GM10847 (cell line): ENCODE results near the gene AP2M1.
A peak's percentile ranks its signal among the peaks of the same experiment; 100 is the strongest.

Experiments used
- POLR2A ChIP-seq: IDR thresholded peaks from 2 replicates; pipeline ENCODE4 v1.6.1; 2011; ENCODE audit not compliant: insufficient read length; ENCODE audit errors: extremely low read depth

AP2M1 gene

GRCh38 chr3:184149123-184149522 is 25.5 kb upstream of the AP2M1 start:
- TF ChIP-seq POLR2A: no peak

GRCh38 chr3:184154885-184155643 is 19.6 kb upstream of the AP2M1 start, which contains the start of gene DVL3:
DVL3 (plus strand) TSS chr3:184155377; CDS start chr3:184155636, 259 bp downstream.
- peak; percentile 31 for TF ChIP-seq POLR2A

GRCh38 chr3:184155644-184156521 is 18.8 kb upstream of the AP2M1 start:
- TF ChIP-seq POLR2A: no peak

GRCh38 chr3:184156522-184156955 is 18.1 kb upstream of the AP2M1 start:
- TF ChIP-seq POLR2A: no peak

- no peak for TF ChIP-seq POLR2A
These were observed 17.4 kb upstream of the AP2M1 start for GRCh38 chr3:184157206-184157605.

- no peak for TF ChIP-seq POLR2A
These were observed 16.3 kb upstream of the AP2M1 start for GRCh38 chr3:184158404-184158803.

- no peak for TF ChIP-seq POLR2A
These were observed 14.2 kb upstream of the AP2M1 start for GRCh38 chr3:184160456-184160855.

GRCh38 chr3:184164648-184165330 is 9.9 kb upstream of the AP2M1 start:
- TF ChIP-seq POLR2A: no peak

GRCh38 chr3:184165543-184165942 is 9.1 kb upstream of the AP2M1 start:
- TF ChIP-seq POLR2A: no peak

GRCh38 chr3:184166671-184167070 is 8.0 kb upstream of the AP2M1 start:
- TF ChIP-seq POLR2A: no peak

GRCh38 chr3:184167786-184168185 is 6.9 kb upstream of the AP2M1 start:
- no peak for TF ChIP-seq POLR2A

GRCh38 chr3:184168363-184169120 is 6.1 kb upstream of the AP2M1 start:
- no peak for TF ChIP-seq POLR2A

- no peak for TF ChIP-seq POLR2A
These were observed 4.5 kb upstream of the AP2M1 start for GRCh38 chr3:184169896-184170875.

- TF ChIP-seq POLR2A: no peak
These were observed 3.1 kb upstream of the AP2M1 start for GRCh38 chr3:184171562-184171961.
